ENCODE data around the gene RHOF.

Gene RHOF

GRCh38 chr12:121753844-121754264 lies 39.6 kb downstream of the RHOF start:
- H3K27me3 ChIP-seq (ENCODE audit: insufficient read depth, low read length), result no peaks in the 10 kb centered on the region
- H3K79me1 ChIP-seq (ENCODE audit: low read length), result no peaks in the 10 kb centered on the region
- H3K9ac ChIP-seq (ENCODE audit: low read length), result no peak overlapping the region
- H3K23ac ChIP-seq (ENCODE audit: low read length), result no peak overlapping the region
- H4K12ac ChIP-seq (ENCODE audit: low read depth, low read length), result no peak overlapping the region
- H3K4ac ChIP-seq (ENCODE audit: low read depth, low read length), result no peak overlapping the region
- no peak overlapping the region for H3K14ac ChIP-seq (ENCODE audit: low read length)
- no peak overlapping the region for H2BK5ac ChIP-seq (ENCODE audit: low read depth, low read length, poor library complexity)
- no peak overlapping the region for H3K27ac ChIP-seq (ENCODE audit: low read depth, low read length)
- H2AK5ac ChIP-seq (ENCODE audit: low read length), result no peak overlapping the region
- H3K79me2 ChIP-seq (ENCODE audit: control insufficient read depth, insufficient read depth, low read length, poor library complexity), result no peaks in the 10 kb centered on the region
- H3K9me3 ChIP-seq (ENCODE audit: insufficient read depth, low read depth, low read length), result peaks cover 3% of the 10 kb centered on the region
- peaks cover 18 to 26% of the 10 kb centered on the region in 2 experiments for H3K36me3 ChIP-seq (ENCODE audit: control insufficient read depth in 1 of 2, insufficient read depth in 2 of 2, low read length in 2 of 2)
- WGBS (ENCODE audit: extremely low coverage, insufficient coverage, insufficient read length), result no CpG with 5 or more reads among the region's 12 CpGs
- no peak overlapping the region for H2BK120ac ChIP-seq (ENCODE audit: insufficient read depth, low read length, poor library complexity)
- H4K91ac ChIP-seq (ENCODE audit: low read depth, low read length), result no peak overlapping the region
- H3K4me3 ChIP-seq (ENCODE audit: low read depth, low read length), result no peak overlapping the region
- no peak overlapping the region for H3K18ac ChIP-seq (ENCODE audit: low read length)
- H2AFZ ChIP-seq (ENCODE audit: insufficient read depth, low read length, poor library complexity), result no peak overlapping the region
- no peak for DNase-seq
- H3K4me1 ChIP-seq (ENCODE audit: control insufficient read depth in 1 of 2, insufficient read depth in 2 of 2, low read length in 2 of 2), result peaks cover 2 to 3% of the 10 kb centered on the region in 2 experiments
- no peak overlapping the region for H4K8ac ChIP-seq (ENCODE audit: low read depth, low read length)
- H2BK12ac ChIP-seq (ENCODE audit: low read length), result no peak overlapping the region
- H3K4me2 ChIP-seq (ENCODE audit: low read length), result no peak overlapping the region

DNA sequence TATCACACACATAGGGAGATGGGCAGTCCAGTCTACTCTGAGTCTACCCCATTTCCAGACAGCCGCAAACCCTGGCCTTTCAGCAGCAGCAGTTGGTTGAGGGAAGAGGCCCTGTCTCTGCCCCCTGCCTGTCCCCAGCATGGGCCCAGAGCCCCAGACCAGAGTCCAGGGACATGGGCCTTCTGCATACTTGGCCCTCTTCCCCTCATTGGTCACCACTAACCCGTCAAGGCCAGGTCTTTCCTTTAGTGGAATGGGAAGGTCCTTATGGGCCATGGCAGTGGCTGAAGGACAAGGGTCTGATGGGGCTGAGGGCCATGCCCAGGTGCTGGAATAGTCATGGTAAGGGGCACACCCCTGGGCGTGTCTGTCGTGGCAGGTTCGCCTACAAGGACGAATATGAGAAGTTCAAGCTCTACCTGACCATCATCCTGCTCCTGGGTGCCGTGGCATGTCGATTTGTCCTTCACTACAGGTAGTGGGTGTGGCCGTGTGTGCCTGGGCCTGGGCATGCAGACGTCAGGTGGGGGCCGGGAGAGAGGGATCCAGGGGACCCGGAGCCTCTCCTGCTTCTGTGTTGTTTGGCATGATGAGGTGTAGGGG lies 41.6 kb downstream of the RHOF start:
- no CpG with 5 or more reads among the region's 12 CpGs for WGBS (ENCODE audit: extremely low coverage, insufficient coverage, insufficient read length)
- H3K9ac ChIP-seq (ENCODE audit: low read length), result no peak overlapping the region
- no peaks in the 10 kb centered on the region for H3K79me2 ChIP-seq (ENCODE audit: control insufficient read depth, insufficient read depth, low read length, poor library complexity)
- no peak overlapping the region for H2BK5ac ChIP-seq (ENCODE audit: low read depth, low read length, poor library complexity)
- no peak overlapping the region for H2AK5ac ChIP-seq (ENCODE audit: low read length)
- no peak overlapping the region for H4K91ac ChIP-seq (ENCODE audit: low read depth, low read length)
- peak overlapping the region; percentile 32 for H3K4me3 ChIP-seq (ENCODE audit: low read depth, low read length)
- H3K4me2 ChIP-seq (ENCODE audit: low read length), result no peak overlapping the region
- H3K18ac ChIP-seq (ENCODE audit: low read length), result no peak overlapping the region
- H4K8ac ChIP-seq (ENCODE audit: low read depth, low read length), result no peak overlapping the region
- DNase-seq, result no peak
- no peak overlapping the region for H3K14ac ChIP-seq (ENCODE audit: low read length)
- peaks cover 9 to 10% of the 10 kb centered on the region in 2 experiments for H3K4me1 ChIP-seq (ENCODE audit: control insufficient read depth in 1 of 2, insufficient read depth in 2 of 2, low read length in 2 of 2)
- no peak overlapping the region for H2BK120ac ChIP-seq (ENCODE audit: insufficient read depth, low read length, poor library complexity)
- no peak overlapping the region for H4K12ac ChIP-seq (ENCODE audit: low read depth, low read length)
- H3K27ac ChIP-seq (ENCODE audit: low read depth, low read length), result no peak overlapping the region
- no peak overlapping the region for H3K23ac ChIP-seq (ENCODE audit: low read length)
- no peaks in the 10 kb centered on the region for H3K79me1 ChIP-seq (ENCODE audit: low read length)
- H2AFZ ChIP-seq (ENCODE audit: insufficient read depth, low read length, poor library complexity), result no peak overlapping the region
- peaks cover 15 to 22% of the 10 kb centered on the region in 2 experiments for H3K36me3 ChIP-seq (ENCODE audit: control insufficient read depth in 1 of 2, insufficient read depth in 2 of 2, low read length in 2 of 2)
- H2BK12ac ChIP-seq (ENCODE audit: low read length), result no peak overlapping the region
- peaks cover 3% of the 10 kb centered on the region for H3K9me3 ChIP-seq (ENCODE audit: insufficient read depth, low read depth, low read length)
- no peaks in the 10 kb centered on the region for H3K27me3 ChIP-seq (ENCODE audit: insufficient read depth, low read length)
- no peak overlapping the region for H3K4ac ChIP-seq (ENCODE audit: low read depth, low read length)

DNA sequence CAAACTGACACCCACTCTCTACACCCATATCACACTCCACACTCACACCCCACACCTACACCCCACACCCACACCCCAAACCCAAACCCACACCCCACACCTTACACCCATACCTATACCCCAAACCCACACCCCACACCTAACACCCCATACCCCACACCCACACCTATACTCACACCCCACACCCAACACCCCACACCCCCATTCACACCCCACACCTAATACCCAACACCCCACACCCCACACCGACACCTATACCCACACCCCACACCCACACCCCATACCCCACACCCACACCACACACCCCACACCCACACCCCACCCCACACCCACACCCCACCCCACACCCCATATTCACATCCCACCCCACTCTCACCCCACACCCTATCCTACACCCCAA lies 42.5 kb downstream of the RHOF start:
- no peak overlapping the region for H4K8ac ChIP-seq (ENCODE audit: low read depth, low read length)
- H2BK5ac ChIP-seq (ENCODE audit: low read depth, low read length, poor library complexity), result no peak overlapping the region
- peaks cover 3% of the 10 kb centered on the region for H3K9me3 ChIP-seq (ENCODE audit: insufficient read depth, low read depth, low read length)
- H3K27ac ChIP-seq (ENCODE audit: low read depth, low read length), result no peak overlapping the region
- no peak overlapping the region for H3K14ac ChIP-seq (ENCODE audit: low read length)
- H2AK5ac ChIP-seq (ENCODE audit: low read length), result no peak overlapping the region
- peaks cover 15 to 19% of the 10 kb centered on the region in 2 experiments for H3K36me3 ChIP-seq (ENCODE audit: control insufficient read depth in 1 of 2, insufficient read depth in 2 of 2, low read length in 2 of 2)
- H3K4me3 ChIP-seq (ENCODE audit: low read depth, low read length), result no peak overlapping the region
- no peak overlapping the region for H3K18ac ChIP-seq (ENCODE audit: low read length)
- no peak overlapping the region for H3K4me2 ChIP-seq (ENCODE audit: low read length)
- H3K79me1 ChIP-seq (ENCODE audit: low read length), result no peaks in the 10 kb centered on the region
- H4K12ac ChIP-seq (ENCODE audit: low read depth, low read length), result no peak overlapping the region
- no peaks in the 10 kb centered on the region for H3K27me3 ChIP-seq (ENCODE audit: insufficient read depth, low read length)
- no peak overlapping the region for H2BK120ac ChIP-seq (ENCODE audit: insufficient read depth, low read length, poor library complexity)
- H3K9ac ChIP-seq (ENCODE audit: low read length), result no peak overlapping the region
- H3K79me2 ChIP-seq (ENCODE audit: control insufficient read depth, insufficient read depth, low read length, poor library complexity), result no peaks in the 10 kb centered on the region
- 100% methylated on average over 1 of the region's 1 CpG for WGBS (ENCODE audit: extremely low coverage, insufficient coverage, insufficient read length)
- peaks cover 6 to 10% of the 10 kb centered on the region in 2 experiments for H3K4me1 ChIP-seq (ENCODE audit: control insufficient read depth in 1 of 2, insufficient read depth in 2 of 2, low read length in 2 of 2)
- no peak overlapping the region for H2AFZ ChIP-seq (ENCODE audit: insufficient read depth, low read length, poor library complexity)
- no peak for DNase-seq
- no peak overlapping the region for H3K4ac ChIP-seq (ENCODE audit: low read depth, low read length)
- no peak overlapping the region for H2BK12ac ChIP-seq (ENCODE audit: low read length)
- no peak overlapping the region for H4K91ac ChIP-seq (ENCODE audit: low read depth, low read length)
- no peak overlapping the region for H3K23ac ChIP-seq (ENCODE audit: low read length)

DNA sequence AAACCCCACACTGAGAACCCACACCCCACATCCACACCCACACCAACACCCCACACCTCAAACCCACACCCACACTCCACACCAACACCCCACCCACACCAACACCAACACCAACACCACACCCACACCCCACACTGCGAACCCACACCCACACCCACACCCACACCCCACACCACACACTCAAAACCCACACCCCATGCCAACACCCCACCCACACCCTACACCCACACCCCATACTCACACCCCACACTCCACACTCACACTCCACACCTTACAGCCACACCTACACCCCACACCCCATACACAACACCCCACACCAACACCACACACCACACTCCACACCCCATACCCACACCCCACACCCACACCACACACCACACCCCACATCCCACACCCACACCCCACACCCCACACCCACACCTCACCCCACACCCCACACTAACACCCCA lies 43.0 kb downstream of the RHOF start:
- Histone ChIP-seq H4K8ac (ENCODE audit: low read depth, low read length) (no peak overlapping the region), H3K23ac (ENCODE audit: low read length) (no peak overlapping the region), H2AK5ac (ENCODE audit: low read length) (no peak overlapping the region), H2BK12ac (ENCODE audit: low read length) (no peak overlapping the region), H3K4me3 (ENCODE audit: low read depth, low read length) (peak overlapping the region; percentile 44), H3K4ac (ENCODE audit: low read depth, low read length) (no peak overlapping the region), H3K27me3 (ENCODE audit: insufficient read depth, low read length) (no peaks in the 10 kb centered on the region), H3K9ac (ENCODE audit: low read length) (no peak overlapping the region), H3K79me1 (ENCODE audit: low read length) (no peaks in the 10 kb centered on the region), H2BK5ac (ENCODE audit: low read depth, low read length, poor library complexity) (no peak overlapping the region), H3K79me2 (ENCODE audit: control insufficient read depth, insufficient read depth, low read length, poor library complexity) (no peaks in the 10 kb centered on the region), H3K9me3 (ENCODE audit: insufficient read depth, low read depth, low read length) (peaks cover 3% of the 10 kb centered on the region), H3K4me2 (ENCODE audit: low read length) (no peak overlapping the region), H3K14ac (ENCODE audit: low read length) (no peak overlapping the region), H4K91ac (ENCODE audit: low read depth, low read length) (no peak overlapping the region), H2AFZ (ENCODE audit: insufficient read depth, low read length, poor library complexity) (no peak overlapping the region), H3K36me3 (ENCODE audit: control insufficient read depth in 1 of 2, insufficient read depth in 2 of 2, low read length in 2 of 2) (peaks cover 15 to 19% of the 10 kb centered on the region in 2 experiments), H3K4me1 (ENCODE audit: control insufficient read depth in 1 of 2, insufficient read depth in 2 of 2, low read length in 2 of 2) (peaks cover 6 to 10% of the 10 kb centered on the region in 2 experiments), H3K27ac (ENCODE audit: low read depth, low read length) (no peak overlapping the region), H4K12ac (ENCODE audit: low read depth, low read length) (no peak overlapping the region), H3K18ac (ENCODE audit: low read length) (no peak overlapping the region), H2BK120ac (ENCODE audit: insufficient read depth, low read length, poor library complexity) (no peak overlapping the region)
- no peak for DNase-seq
- no CpG with 5 or more reads among the region's 1 CpG for WGBS (ENCODE audit: extremely low coverage, insufficient coverage, insufficient read length)

All from trophoblast cell (in vitro differentiated cells and primary cell).